GM18508 (cell line): ENCODE data around the gene MRAS.

ENCODE experiments used
- ATAC-seq: cut with Tn5 transposase; IDR thresholded peaks from one replicate; pipeline ENCODE4 v1.9.1; 2021; ENCODE audit warnings: moderate number of reproducible peaks; ENCODE audit not compliant: insufficient read depth, unreplicated experiment

Gene MRAS

DNA sequence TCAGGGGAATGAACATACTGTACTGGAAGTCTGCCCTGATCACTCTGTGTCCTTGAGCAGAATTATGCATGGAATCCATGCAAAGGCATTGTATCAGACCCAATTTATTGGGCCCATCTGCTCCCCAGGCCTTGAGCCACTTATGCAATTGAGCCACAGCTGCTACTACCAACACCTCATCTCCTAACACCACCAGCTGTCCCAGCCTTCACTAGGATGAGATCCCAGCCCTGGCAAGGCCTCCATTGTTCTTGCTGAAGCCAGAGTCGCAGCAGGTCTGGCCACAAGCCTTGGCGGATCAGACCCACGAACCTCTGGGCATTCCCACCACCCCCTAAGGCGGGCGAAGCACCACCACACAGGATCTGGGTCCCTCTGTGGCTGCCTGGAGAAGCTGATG, 9.6 kb upstream of the MRAS start:
- no peak for ATAC-seq

DNA sequence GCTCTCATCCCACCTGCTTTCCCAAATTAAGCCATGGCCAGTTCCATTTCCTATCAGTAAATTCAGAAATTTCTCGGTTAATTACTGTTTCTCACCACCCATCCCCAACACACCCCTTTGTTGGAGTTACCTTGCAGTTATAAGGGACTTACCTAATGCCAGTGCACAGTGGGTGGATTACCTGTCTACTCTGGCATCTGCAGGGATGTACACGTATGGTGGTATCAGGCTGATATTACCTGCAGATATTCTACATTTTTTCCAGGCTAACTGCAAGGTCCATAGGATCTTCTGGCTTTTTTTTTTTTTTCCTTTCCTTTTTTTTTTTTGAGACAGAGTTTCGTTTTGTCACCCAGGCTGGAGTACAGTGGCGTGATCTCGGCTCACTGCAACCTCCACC, 7.9 kb upstream of the MRAS start:
- ATAC-seq, result no peak

DNA sequence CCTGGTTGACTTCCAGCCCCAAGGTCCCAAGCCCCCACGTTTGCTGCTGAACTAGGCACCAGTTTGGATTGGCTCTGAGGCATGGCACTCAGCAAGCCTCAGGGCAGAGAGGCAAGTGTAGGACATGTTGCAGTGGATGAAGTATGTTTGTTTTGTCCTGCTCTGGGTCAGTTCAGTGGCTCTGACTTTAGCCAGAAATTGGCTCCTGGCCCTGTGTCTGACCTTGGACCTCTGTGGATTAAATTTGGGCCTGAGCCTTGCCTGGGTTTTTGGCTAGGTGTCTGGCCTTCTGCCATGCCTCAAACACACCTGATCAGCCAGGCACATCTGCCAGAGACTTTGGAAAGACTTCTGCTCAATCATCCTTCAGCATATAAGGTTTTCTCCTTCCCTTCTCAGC, 3.6 kb upstream of the MRAS start:
- ATAC-seq, result no peak

DNA sequence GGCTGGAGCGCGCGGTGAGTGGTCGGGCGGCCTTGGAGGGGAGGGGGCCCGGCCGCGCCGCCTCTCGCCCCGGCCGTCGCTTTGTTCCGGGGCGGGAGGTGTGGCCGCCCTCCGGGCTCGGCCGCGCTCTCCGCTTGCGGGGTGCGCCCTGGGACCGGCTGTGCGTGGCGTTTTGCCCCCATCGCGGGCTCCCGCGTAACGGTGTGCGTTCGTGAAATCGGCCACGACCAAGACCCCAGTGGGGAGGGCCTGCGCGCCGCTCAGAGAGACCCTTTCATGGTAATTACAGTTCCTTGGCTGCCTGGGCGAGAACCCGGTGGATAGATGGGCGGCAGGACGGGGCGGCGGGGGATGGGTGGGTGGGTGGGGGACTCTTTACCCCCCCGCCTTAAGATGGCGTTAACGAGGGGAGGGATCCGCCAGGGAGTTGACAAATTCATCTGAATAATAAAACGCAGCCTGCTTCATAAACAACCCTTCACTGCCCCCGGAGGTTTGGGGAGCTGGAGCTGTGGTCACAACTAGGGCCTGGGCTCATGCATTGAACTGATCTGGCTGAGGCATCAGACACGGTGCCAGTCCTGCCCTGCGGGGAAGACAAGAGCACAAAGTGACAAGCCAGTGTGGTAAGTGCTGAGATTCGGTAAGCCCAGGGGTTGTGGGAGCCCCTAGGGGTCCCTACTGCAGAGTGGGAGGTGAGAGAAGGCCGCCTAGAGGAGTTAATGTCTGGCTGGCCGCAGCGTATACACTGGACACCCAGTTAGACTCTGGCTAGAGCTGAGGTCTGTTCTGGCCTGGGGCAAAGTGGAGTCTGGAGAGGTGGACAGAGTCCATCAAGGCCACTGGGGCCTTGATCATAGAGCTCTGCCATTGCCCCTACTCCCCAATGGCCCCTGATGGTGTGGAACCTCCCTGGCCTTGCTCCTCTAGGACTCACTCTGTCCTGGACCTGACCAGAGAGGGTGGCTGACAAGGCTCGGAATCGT, 668 bp downstream of the MRAS start:
- no peak for ATAC-seq

GRCh38 chr3:138349926-138350665, 1.7 kb downstream of the MRAS start:
- ATAC-seq, result no peak

GRCh38 chr3:138351151-138351550, 2.8 kb downstream of the MRAS start:
- ATAC-seq, result no peak

DNA sequence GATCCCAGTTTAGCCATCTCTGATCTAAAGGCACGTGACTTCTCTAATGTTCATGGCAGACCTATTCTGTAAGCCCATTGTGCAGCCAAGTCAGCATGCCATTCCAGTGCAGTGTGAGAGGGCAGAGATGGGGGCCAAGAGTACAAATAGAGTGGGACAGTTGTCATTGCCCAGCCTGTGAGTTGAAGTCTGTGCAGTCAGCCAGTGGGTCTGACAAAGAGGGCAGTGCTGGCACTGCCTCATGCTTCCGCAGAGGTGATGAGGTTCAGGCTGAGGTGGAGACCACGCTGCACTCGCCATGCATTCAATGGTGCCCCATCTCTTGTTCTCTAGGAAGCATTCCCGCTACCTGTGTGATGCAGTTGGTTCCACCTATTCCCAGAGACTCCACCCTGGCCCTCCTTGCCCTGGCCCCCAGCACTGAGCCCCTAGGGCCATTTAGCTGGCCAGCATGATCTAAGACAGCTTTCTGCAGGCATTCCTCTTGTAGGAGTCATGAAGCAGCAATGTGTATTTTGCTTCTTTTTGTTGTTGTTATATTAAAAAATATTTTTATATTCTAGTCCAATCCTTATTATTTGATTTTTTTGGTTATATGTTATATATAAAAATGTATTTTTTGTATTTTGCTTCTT, 3.7 kb downstream of the MRAS start:
- ATAC-seq, result no peak

- no peak for ATAC-seq
Observed at GRCh38 chr3:138354376-138354775, 6.0 kb downstream of the MRAS start.

GRCh38 chr3:138355071-138355470, 6.7 kb downstream of the MRAS start:
- ATAC-seq, result no peak

DNA sequence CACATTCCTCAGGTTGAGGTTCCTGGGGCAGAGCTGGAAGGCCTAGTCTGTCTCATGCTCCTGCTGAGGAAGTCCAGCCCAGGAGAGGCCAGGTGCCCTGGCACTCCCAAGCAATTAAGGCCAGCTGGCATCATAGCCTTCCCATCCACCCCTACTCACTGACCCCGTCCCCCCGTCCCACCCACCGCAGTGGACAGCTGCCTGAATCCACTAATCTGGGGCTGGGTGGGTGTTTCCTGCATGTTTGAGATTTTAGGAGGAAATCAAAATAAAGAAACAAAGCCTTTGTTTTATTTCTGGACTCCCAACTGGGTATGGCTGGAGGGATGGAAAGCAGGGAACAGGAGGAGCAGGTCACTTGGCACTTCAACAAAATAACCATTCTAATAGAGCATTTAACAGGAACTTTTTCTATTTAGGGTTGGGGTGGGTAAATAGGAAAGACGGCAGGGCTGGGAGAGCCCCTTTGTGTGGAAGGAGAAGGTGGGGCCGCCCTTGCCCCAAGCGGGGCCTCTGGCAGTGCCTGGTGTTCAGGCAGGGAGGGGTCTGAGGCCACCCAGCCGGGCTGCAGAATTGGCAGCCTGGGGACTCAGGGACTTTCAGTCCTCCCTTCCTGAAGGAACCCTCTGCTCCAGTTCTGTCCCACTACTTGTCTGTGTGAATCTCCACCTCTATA, 8.5 kb downstream of the MRAS start:
- no peak for ATAC-seq

DNA sequence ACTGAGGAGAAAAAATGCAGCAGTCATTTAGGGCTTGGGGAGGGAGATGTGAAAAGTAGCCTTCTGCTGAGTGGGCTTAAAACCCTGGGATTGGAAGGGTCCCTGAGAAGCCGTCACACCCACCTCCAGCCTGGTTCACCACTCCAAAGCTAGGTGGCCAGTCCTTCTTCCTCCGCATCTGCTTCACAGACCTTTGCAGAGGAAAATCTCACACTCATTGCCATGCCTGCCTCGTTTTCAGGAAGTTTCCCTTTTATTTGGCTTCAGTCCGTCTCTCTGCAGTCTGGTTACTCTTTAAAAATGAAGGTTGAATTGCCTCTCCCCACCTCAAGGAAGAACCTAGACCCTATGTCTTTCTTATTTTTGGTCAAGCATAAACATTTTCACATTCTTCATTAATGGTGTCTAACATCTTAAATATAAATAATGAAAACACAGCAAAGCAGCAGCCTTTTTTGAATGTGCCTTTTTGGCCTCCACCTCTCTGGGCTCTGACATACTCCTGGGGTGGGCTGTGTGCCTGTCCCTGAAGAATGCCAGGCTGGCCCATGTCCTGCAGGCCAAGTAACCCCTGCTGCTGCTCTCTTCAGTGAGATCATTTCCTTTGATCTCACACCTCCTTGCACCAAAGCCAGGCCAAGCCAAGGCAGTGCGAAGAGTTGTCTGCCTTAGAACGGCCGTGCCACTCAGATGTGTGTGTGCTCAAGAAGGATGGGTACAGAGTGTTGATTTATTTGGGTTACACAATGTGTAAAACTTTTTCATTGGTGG, 11.0 kb downstream of the MRAS start:
- no peak for ATAC-seq

DNA sequence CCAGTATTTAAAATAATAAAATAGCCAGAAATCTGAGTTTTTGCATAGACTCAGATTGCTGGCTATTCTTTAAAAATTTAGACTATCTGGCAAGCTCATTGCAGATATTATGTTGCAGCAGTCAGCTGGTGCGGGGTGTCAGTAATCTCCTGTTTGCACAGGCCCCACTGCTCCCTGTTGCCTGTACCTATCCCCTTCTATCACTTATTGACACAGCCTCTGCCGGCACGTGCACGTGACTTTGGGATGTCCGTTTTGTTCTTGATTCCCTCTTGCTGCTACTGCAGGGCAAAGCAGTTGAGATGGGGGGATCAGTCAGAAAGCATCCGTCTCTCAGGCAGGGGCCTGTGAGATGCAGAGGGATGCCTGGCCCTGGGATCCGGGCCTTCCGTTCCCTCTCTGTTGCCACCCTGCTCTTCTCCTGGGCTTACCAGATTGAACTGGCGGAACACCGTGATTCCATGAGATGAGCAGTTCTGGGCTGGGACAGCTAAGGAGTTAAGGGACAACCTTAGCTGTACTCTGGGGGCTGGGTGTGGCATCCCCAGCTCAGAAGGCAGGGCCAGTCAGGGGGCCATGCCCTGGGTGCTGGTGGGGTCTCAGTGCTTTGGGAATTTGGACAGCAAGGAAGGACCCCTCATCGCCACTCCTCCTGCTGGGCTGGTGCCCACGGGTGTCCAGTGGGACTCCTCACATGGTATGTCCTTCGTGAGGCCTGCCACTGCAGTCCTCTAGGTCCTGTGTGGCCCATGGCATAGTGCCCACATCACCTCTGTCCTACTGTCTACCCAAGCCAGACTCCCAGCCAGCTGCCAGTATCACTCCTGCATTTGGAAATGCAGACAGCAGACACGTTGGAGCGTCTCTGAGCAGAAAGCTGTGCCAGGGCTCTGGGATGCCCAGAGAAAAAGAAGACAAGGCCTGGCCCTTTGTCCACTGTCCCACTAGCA, 11.8 kb downstream of the MRAS start:
- ATAC-seq, result no peak

DNA sequence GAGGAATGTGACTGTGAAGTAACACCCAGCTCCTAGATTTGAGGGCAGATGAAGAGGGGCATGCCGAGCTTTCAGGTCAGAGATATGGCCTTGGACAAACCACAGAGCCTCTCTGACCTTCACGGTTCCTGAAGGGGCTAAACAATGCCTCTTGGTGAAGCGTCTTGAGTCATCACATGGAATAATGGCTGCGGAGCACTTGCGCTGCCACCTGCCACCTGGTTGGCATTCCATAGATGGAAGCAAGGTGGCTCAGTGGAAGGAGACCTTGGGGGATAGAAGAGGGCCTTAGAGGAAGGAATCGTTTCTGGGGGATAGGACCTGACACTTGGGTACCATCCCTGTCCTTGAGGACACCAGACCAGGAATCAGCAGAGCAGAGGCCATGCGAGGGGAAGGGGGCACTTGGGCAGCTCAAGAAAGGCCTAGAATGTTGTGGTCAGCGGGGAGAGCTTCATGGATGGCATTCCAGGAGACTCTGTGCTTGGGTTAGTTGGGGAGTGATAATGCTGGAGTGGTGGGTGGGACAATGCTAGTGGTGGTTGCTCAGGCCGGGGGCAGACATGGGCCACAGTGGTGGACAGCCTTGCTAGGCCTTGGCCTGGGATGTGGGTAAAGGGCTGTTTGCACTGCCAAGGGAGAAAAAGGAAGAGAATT, 12.6 kb downstream of the MRAS start:
- ATAC-seq, result no peak

DNA sequence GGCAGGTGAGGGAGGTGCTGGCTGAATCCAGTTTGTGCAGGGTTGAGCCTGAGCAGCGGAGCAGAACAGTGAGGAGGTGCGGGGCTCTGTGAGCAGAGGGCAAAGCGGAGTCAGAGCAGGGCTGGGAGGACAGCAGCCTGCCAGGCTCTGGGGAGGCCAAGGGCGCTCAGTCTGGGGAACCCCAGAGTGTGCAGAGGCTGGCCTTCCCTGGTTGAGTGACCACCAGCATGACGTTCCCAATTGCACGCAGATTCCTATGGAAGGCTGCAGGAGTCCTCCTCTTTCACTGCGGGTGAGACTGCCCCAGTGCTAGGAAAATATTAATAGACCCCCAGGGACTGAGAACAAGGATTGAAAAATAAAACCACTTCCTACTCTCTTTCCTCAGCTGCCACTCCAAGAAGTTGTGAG, 13.2 kb downstream of the MRAS start:
- ATAC-seq, result no peak

DNA sequence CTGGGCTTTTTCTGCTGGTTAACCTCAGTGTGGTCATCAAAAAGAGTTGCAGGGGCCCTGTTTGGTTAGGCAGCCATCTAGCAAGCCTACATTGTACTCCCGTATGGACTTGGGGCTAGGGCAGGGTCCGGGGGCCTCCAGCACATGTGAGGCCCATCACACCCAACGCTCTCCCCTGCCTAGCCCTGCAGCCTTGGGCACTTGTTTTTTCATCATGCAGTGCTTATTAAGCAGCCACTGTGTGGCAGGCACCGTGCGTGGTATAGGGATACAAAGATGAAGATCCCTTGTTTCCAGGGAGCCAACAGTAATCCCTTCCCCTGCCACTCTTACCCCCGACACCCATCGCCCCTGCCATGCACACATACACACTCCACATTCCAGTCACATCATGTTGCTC, 14.2 kb downstream of the MRAS start:
- no peak for ATAC-seq

DNA sequence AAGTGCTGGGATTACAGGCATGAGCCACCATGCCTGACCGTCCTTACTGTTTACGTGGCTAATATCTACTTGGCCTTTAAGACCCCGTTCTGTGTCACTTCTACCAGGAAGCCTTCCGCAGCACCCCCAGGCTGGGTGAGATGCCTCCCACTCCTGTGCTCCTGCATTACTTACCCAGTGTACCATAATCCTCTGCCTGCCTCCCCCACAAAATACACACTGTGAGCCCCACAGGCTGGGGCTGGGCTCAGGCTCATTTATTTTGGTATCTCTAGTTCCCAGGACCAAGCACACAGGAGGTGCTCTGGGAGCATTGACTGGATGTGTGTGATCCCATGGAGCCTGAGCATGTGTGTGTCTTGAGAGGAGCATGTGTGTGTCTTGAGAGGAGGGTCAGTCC, 14.9 kb downstream of the MRAS start:
- no peak for ATAC-seq

- no peak for ATAC-seq
Observed at GRCh38 chr3:138364356-138365252, 16.2 kb downstream of the MRAS start.
